Effector memory CD8-positive, alpha-beta T cell (primary cell): ENCODE data around the gene OGA.

Experiments
- ATAC-seq: fragments of 150-1000 bp; cut with Tn5 transposase; replicated peaks from 2 replicates; pipeline ENCODE4 v1.10.0; 2021; ENCODE audit warnings: mild to moderate bottlenecking, moderate library complexity
- DNase-seq, 3 experiments: peaks; one replicate each; pipeline ENCODE4 v3.0.0; 2021
- H3K27ac Mint-ChIP-seq, 2 donors: one replicate each; pipeline ENCODE4 v1.8.0; 2022; ENCODE audit warnings: mild to moderate bottlenecking in 2 of 2, mixed read lengths in 2 of 2, moderate library complexity in 2 of 2
- H3K27me3 Mint-ChIP-seq, 2 donors: one replicate each; pipeline ENCODE4 v1.8.0; 2022; ENCODE audit warnings: mixed read lengths in 2 of 2
- H3K36me3 Mint-ChIP-seq: one replicate; pipeline ENCODE4 v1.8.0; 2022; ENCODE audit warnings: mild to moderate bottlenecking, moderate library complexity, mixed read lengths; ENCODE audit not compliant: insufficient read depth
- H3K4me1 Mint-ChIP-seq, 2 donors: one replicate each; pipeline ENCODE4 v1.8.0; 2022; ENCODE audit warnings: low read depth in 2 of 2, mixed read lengths in 2 of 2
- H3K4me3 Mint-ChIP-seq, 2 donors: one replicate each; pipeline ENCODE4 v1.8.0; 2022; ENCODE audit warnings: mild to moderate bottlenecking in 2 of 2, mixed read lengths in 2 of 2, moderate library complexity in 2 of 2
- H3K9me3 Mint-ChIP-seq, 2 donors: one replicate each; pipeline ENCODE4 v1.8.0; 2022; ENCODE audit warnings: mixed read lengths in 2 of 2

Gene OGA

DNA sequence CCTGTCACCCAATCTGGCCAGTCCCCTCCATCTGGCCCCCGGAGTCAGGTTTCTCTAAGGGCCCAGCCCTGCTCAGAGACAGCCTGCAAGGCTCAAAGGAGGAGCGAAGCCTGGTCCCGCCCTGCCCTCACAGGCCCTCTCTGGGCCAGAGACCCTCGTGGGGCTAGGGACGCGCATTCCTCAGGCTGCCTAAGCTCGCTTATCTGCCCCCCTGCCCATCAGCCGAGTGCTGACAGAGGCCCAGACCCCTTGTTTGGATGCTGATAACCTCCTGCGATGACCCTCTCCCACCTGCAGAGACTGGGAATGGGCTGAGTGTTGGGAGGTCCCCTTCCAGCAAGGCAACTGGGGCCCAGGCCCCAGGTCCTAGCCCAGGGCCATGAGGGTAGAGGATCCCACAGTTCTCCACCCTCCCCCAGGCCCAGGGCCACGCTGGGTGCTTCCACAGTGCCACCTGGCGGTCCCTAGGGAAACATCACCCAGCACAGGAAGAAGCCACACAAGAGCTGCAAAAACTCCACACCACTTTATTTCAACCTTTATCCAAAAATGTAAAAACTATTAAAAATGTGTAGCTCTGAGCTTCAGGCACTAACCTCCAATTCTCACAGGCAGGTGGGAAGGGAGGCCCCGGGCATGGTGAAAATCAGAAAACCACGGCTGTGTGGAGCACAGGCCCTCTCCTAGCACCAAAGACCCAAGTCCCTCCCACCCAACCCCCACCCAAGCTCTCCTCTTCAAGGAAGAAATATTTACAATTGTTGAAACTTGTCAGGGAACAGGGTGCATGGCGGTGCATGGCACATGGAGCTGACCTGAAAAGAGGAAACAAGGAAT, 37.2 kb downstream of the OGA start:
- DNase-seq: peak; percentile 58 to 68 (median 65)

DNA sequence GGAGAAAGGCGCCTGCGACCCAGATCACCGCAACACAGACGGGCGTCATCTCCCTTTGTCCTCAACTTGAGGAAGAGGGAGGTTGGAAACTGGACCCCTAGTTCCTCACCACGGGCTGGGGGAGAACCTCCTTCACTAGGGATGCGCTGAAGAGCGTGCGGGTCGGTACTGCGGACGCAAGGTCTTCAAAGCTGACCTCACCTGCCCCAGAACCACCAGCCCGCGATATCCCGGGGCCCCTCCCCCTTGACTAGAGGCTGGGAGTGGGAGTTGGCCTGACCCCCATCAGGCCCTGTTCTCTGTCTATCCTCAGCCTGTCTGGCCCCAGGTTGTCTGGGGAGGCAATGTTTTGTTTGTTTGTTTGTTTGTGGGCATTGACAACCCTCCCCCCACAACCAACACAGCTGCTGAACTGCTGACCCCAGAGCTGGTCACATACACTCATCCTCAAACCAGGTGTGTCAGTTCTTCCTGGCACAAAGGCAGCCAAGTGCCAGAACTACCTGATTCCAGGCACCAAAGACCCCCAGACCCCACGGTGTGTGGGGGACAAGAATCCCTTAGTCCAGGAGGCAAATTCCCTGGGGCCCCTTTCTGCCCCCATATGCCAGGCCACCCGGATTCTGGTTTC, 37.9 kb downstream of the OGA start:
- Mint-ChIP-seq H3K36me3 (peaks cover 23% of the 10 kb centered on the region), H3K27me3 (peaks cover 27 to 34% of the 10 kb centered on the region in 2 donors), H3K27ac (peak overlapping the region in 1 of 2 donors; percentile 23), H3K4me3 (peak overlapping the region; percentile 76 to 85), H3K4me1 (peaks cover 49 to 50% of the 10 kb centered on the region in 2 donors), H3K9me3 (no peaks in the 10 kb centered on the region)
- no peak for DNase-seq
- ATAC-seq: no peak

More for the DNA sequence above, 37.2 kb downstream of the OGA start:
- Mint-ChIP-seq H3K4me1 (peaks cover 48 to 55% of the 10 kb centered on the region in 2 donors), H3K36me3 (peaks cover 30% of the 10 kb centered on the region), H3K27me3 (peaks cover 27 to 32% of the 10 kb centered on the region in 2 donors), H3K9me3 (no peaks in the 10 kb centered on the region), H3K27ac (peak overlapping the region in 1 of 2 donors; percentile 5), H3K4me3 (peak overlapping the region; percentile 60 to 85)
- peak; percentile 57 for ATAC-seq

DNA sequence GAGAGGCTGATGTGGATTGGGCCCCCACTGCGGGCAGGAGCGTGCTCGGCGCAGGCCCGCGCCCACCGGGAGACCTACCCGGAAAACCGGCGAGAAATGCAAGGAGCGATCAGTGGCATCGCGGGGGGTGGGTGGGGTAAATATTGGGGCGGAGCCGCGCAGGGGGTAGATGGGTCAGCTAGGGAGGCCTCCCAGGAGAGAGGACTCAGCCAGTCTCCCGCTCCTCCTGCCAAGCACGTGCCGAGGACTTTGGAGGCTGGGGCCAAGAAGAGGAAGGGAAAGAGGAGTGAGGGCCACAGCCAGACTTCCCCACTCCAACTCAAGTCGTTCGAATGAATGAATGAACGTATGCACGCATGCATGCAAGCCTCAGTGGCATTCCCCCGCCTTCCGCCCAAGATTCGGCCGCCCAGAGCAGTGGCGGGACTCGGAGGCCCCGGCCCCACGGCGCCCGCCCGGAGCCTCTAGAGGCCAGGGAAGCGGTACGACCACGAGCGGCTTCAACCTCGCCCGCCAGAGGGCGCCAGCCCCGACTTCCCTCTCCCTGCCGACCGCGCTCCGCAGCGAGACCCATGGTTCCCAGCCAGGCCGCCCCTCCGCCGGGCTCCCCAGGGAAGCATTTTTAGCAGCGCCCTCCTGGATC, 38.6 kb downstream of the OGA start:
- Mint-ChIP-seq H3K4me3 (peak overlapping the region; percentile 76 to 85), H3K27me3 (peaks cover 30 to 40% of the 10 kb centered on the region in 2 donors), H3K9me3 (no peaks in the 10 kb centered on the region), H3K36me3 (peaks cover 17% of the 10 kb centered on the region), H3K27ac (peak overlapping the region in 1 of 2 donors; percentile 23), H3K4me1 (peaks cover 46 to 54% of the 10 kb centered on the region in 2 donors)
- DNase-seq: peak; percentile 80 to 83 (median 82)
- ATAC-seq: peak; percentile 68

DNA sequence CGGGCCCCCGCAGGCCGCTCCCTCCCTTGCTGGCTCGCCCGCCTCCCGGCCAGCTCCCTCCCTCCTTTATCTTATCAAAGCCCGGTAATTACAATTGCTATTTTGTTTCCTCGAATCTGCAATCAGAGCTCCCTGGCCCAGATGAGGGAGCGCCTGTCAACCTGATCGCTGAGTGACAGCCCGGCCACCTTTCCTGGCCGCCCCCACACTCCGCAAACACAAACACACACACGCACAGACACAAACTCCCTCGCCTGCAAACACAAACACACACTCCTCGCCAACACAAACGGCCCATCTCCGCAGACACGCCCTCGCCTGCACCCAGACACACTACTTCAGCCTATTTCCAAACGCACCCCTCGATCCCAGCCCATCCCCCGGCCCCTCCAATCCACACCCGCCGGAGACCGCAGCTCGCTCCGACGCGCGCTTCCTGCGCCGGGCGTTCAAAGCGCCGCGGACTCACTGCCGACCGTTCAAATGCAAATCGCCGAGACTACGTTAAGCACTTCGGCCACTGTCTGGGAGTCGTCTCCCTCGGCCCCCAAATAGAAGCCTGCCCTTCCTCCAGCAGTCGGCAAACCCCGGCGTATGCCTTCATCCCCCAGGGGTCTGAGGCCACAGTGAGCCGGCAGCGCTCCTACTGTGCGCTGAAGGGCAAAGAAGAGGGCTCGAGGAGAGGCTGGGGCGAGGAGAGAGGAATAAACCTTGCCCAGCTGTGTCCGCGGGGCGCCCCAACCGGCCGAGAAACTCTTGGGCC, 39.3 kb downstream of the OGA start:
- no peaks in the 10 kb centered on the region for H3K9me3 Mint-ChIP-seq
- DNase-seq: no peak
- no peak overlapping the region for H3K27ac Mint-ChIP-seq
- peaks cover 12% of the 10 kb centered on the region for H3K36me3 Mint-ChIP-seq
- H3K27me3 Mint-ChIP-seq: peaks cover 37 to 47% of the 10 kb centered on the region in 2 donors
- H3K4me1 Mint-ChIP-seq: peaks cover 41 to 58% of the 10 kb centered on the region in 2 donors
- peak overlapping the region; percentile 76 to 85 for H3K4me3 Mint-ChIP-seq
- ATAC-seq: no peak

DNA sequence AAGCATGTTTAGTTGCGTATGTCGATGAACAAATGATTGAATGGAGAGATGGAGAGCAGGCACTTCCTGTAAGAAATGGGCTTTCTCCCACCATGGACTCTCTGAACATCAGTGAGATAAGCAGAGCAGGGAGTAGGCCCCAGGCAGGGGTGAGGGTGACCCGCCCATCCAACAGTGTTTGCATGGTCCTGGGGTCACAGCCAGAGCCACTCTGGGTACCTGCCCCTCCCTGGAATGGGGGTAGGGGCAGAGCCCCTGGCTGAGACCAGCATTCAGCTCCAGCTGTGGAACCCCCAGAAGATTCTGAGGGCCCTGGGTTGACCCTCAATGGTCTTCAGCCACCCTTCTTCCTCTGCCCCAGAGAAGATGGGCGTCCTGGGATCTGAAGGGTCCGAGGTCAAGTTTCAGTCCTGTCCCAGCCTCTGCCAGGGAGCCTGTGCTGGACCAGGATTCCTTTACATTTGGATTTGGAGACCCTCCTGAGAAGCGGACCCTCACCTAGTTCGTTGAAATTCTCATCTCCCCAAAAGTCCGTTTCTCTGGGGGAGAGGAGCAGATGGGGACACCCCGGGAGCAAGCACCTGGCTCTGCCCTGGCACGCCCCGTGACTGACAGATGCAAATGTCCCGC, 40.0 kb downstream of the OGA start:
- H3K36me3 Mint-ChIP-seq: peaks cover 8% of the 10 kb centered on the region

DNA sequence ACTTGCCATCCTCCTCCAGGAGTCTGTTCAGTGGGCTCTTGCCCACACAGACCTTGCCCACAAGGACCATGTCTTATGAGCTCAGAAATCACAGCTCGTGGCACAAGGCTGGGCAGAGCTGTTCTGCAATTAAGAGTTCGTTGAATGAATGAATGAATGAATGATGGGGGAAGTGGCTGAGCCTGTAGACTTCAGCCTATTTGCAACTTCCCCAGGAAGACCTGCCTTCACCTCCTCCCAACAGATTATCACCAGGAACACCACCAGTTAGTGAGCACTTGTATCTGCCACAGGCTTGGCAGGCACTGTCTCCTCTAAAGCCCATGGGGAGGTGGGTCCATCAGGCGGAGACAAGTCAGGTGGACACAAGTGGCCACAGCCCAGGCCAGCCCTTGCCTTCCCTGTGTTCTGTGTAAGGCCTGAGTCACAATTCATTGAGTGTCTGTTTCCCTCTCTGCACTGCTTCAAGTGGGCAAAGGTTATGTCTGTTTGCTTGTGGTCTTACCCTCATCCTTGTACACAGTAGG, 40.6 kb downstream of the OGA start:
- peaks cover 50 to 60% of the 10 kb centered on the region in 2 donors for H3K27me3 Mint-ChIP-seq
- DNase-seq (no peak), ATAC-seq (no peak)
- H3K27ac Mint-ChIP-seq: no peak overlapping the region
- H3K9me3 Mint-ChIP-seq: no peaks in the 10 kb centered on the region
- peaks cover 3% of the 10 kb centered on the region for H3K36me3 Mint-ChIP-seq
- H3K4me3 Mint-ChIP-seq: peak overlapping the region in 1 of 2 donors; percentile 78
- H3K4me1 Mint-ChIP-seq: peaks cover 34 to 51% of the 10 kb centered on the region in 2 donors

More for the DNA sequence above, 40.0 kb downstream of the OGA start:
- Mint-ChIP-seq H3K9me3 (no peaks in the 10 kb centered on the region), H3K27me3 (peaks cover 44 to 54% of the 10 kb centered on the region in 2 donors), H3K27ac (no peak overlapping the region), H3K4me3 (peak overlapping the region; percentile 76 to 85), H3K4me1 (peaks cover 40 to 57% of the 10 kb centered on the region in 2 donors)
- ATAC-seq (no peak), DNase-seq (no peak)

DNA sequence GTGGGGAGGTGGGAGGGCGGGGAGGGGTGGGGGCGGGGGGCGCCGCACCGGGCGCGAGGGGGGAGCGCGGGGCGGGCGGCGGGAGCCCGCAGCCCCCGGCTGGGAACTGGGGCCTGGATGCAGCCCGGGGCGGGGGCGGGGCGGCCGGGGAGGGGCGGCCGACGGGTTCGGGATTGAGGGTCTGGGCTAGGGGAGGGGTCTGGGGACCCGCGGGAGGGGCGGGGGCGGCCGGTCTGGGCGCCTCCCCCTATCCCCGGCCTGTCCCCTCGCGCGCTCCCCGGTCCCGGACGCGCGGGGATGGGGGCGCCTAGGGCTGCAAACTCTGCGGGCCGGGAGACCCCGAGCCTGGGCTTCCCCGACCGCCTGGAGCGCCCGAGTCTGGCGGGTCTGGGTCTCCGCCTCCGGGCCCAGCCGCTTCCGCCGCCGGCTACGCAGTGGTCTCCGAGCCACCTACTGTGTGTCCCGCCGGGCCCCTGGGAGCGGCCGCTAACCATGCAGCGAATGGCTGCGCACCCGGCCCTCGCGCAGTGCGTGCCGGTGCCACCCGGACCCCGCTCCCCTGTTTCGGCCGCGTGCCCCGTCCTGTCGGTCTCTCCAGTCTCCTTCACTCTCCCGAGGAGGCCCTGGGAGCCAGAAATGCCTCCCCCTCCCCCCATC, 42.0 kb downstream of the OGA start:
- Mint-ChIP-seq H3K4me3 (peak overlapping the region; percentile 61 to 78), H3K27me3 (peaks cover 61 to 74% of the 10 kb centered on the region in 2 donors)

DNA sequence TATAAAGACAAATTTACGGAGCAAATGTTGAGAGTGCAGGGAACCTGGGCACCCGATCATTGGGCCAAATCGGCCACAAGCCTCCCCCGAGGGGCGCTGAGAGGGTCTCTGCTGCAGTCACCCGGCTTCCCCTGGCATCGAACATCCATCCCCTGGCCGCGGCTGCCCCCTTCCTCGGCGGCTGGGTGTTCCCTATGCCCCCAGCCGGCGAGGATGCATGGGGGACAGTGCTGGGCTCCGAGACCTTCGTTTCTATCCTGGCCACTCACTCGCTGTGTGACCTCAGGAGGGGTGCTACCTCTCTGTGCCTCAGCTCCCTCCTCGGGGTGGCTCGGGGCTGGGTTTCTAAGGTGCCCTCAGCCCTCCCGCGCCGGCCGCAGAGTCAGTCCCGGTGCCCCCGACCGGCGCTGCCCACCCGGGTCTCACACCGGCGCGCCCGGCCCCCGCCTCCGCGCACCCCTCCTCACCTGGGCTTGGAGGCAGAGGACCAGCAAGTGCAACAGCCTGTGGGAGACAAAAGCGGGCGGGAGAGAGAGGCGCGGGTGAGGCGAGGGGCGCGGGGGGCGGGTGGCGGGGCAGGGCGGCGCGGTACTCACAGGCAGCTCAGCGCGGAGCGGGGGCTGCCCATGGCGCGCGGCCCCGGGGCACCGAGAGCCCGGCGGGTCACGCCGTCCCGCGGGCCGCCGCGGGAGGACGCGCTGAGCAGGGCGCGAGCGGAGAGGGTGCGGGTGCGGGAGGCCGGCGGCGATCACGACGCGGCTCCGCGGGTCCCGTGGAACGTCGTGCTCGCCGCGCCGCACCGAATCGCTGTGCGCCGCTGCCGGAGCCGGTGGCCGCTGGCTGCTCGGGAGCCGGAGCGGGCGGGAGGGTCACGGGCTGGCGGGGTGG, 42.7 kb downstream of the OGA start, which contains the start of gene FGF8:
Gene FGF8 (minus strand): TSS at position 842 of the 888 bp plus-strand sequence. CDS start 214 bp downstream, at position 628.
- H3K9me3 Mint-ChIP-seq: no peaks in the 10 kb centered on the region
- no peak for DNase-seq
- H3K4me3 Mint-ChIP-seq: peak within 1 kb of the TSS; percentile 61 to 78
- no peak within 1 kb of the TSS for H3K27ac Mint-ChIP-seq
- peaks cover 20 to 39% of the 10 kb centered on the region in 2 donors for H3K4me1 Mint-ChIP-seq
- H3K36me3 Mint-ChIP-seq: peaks cover 3% of the 10 kb centered on the region
- peak; percentile 26 for ATAC-seq
- H3K27me3 Mint-ChIP-seq: peaks cover 66 to 82% of the 10 kb centered on the region in 2 donors

More for the DNA sequence above, 42.0 kb downstream of the OGA start:
- Mint-ChIP-seq H3K36me3 (peaks cover 3% of the 10 kb centered on the region), H3K27ac (no peak overlapping the region), H3K4me1 (peaks cover 25 to 44% of the 10 kb centered on the region in 2 donors), H3K9me3 (no peaks in the 10 kb centered on the region)
- ATAC-seq (no peak), DNase-seq (no peak)

DNA sequence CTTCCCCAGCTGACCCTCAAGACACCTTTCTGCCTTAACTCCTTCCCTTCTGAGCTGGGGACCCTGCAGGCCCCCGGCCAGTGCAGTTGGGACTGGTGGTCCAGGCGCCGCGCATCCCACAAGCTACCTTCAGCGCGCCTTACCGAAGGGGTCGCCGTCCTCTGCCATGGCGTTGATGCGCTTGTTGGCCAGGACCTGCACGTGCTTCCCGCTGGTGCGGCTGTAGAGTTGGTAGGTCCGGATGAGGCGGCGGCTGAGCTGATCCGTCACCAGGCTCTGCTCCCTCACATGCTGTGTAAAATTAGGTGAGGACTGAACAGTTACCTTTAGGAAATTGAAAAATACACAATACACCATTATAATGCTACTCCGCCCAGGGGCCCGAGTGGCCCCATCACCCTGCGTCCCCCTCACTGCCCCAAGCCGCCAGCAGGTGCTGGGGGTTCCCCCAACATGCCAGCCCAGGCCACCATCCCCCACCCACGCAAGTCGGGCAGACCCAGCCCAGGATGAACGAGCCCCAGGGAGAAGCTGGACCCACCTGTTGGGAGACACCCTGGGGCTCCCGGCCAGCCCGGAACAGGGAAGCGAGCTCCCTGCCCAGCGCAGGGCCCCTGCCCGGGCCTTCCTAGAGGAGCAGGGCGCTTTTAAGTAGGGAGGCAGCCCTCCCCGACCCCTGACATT, 43.5 kb downstream of the OGA start:
- Mint-ChIP-seq H3K27ac (no peak overlapping the region), H3K36me3 (peaks cover 3% of the 10 kb centered on the region), H3K4me1 (peaks cover 17 to 33% of the 10 kb centered on the region in 2 donors), H3K4me3 (peak overlapping the region; percentile 52 to 61), H3K27me3 (peaks cover 66 to 89% of the 10 kb centered on the region in 2 donors), H3K9me3 (no peaks in the 10 kb centered on the region)
- no peak for DNase-seq
- peak; percentile 21 for ATAC-seq

DNA sequence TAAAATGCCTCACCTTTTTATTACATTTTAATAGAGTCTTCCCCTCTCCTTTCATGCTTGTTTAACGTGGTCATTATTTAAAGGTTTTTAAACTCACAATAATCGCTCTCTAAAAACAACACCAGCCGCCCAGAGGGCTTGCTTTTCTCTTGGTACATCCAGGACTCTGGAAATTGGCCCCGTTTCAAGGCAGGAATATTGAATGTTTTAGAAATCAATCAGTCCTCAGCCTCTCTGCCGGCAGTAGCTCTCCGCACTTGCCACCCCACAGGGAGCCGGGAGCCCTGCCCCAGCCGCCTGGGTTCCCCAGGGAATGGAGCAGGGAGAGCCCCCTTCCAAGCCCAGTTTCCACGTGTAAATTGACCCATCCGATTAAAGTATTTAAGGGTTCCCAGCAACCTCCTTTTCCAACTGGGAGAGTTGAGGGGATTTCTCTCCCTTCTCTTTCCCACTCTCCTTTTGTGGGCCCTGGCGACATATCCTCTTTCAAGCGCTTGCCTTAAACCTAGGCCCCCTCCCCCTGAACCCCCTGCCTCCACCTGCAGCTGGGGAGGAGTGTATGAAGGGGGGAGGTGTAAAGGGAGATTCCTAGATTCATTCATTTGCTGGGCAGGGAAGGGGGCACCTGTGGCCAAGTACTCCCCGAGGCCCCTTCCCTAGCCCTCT, 44.2 kb downstream of the OGA start:
- Mint-ChIP-seq H3K9me3 (no peaks in the 10 kb centered on the region), H3K36me3 (peaks cover 3% of the 10 kb centered on the region), H3K27me3 (peaks cover 65 to 91% of the 10 kb centered on the region in 2 donors), H3K27ac (no peak overlapping the region), H3K4me3 (peak overlapping the region in 1 of 2 donors; percentile 24), H3K4me1 (peaks cover 13 to 30% of the 10 kb centered on the region in 2 donors)
- DNase-seq: no peak
- ATAC-seq: no peak
